Mesendoderm (in vitro differentiated cells): ENCODE data around the gene TBX1.

Experiments
- DNase-seq: peaks from one replicate; pipeline ENCODE4 v3.0.0; 2013
- H2AK5ac ChIP-seq: 2 replicates; pipeline ENCODE4 v1.6.1; 2013; ENCODE audit warnings: low read length, inconsistent platforms
- H2BK120ac ChIP-seq: 2 replicates; pipeline ENCODE4 v1.6.1; 2013; ENCODE audit warnings: low read depth, mild to moderate bottlenecking, low read length, moderate library complexity, mixed read lengths
- H2BK15ac ChIP-seq: replicated peaks from 2 replicates; pipeline ENCODE4 v1.6.1; 2013; ENCODE audit warnings: low read depth, mild to moderate bottlenecking, moderate library complexity
- H2BK5ac ChIP-seq: 2 replicates; pipeline ENCODE4 v1.6.1; 2013; ENCODE audit warnings: low read length, inconsistent platforms
- H3K18ac ChIP-seq: 2 replicates; pipeline ENCODE4 v1.6.1; 2013; ENCODE audit warnings: mild to moderate bottlenecking, low read length, mixed read lengths
- H3K23ac ChIP-seq: one replicate; pipeline ENCODE4 v1.6.1; 2013; ENCODE audit warnings: low read length
- H3K27ac ChIP-seq: 2 replicates; pipeline ENCODE4 v1.5.1; 2013; ENCODE audit warnings: low read depth, mild to moderate bottlenecking, inconsistent platforms, low read length, moderate library complexity
- H3K27me3 ChIP-seq: 2 replicates; pipeline ENCODE4 v1.6.1; 2013; ENCODE audit warnings: low read length, control low read depth, mild to moderate bottlenecking, inconsistent platforms; ENCODE audit not compliant: insufficient read depth, poor library complexity
- H3K36me3 ChIP-seq: 2 replicates; pipeline ENCODE4 v1.6.1; 2013; ENCODE audit warnings: low read length, inconsistent platforms; ENCODE audit not compliant: control insufficient read depth, insufficient read depth
- H3K4ac ChIP-seq: one replicate; pipeline ENCODE4 v1.6.1; 2013; ENCODE audit warnings: low read depth, mild to moderate bottlenecking, low read length, moderate library complexity
- H3K4me1 ChIP-seq: 2 replicates; pipeline ENCODE4 v1.6.1; 2013; ENCODE audit warnings: low read depth, low read length, inconsistent platforms; ENCODE audit not compliant: control insufficient read depth
- H3K4me2 ChIP-seq: 2 replicates; pipeline ENCODE4 v1.6.1; 2013; ENCODE audit warnings: low read length
- H3K4me3 ChIP-seq: 2 replicates; pipeline ENCODE4 v1.5.1; 2013; ENCODE audit warnings: mild to moderate bottlenecking, low read length
- H3K56ac ChIP-seq: one replicate; pipeline ENCODE4 v1.6.1; 2013; ENCODE audit warnings: low read length
- H3K79me1 ChIP-seq: 2 replicates; pipeline ENCODE4 v1.6.1; 2013; ENCODE audit warnings: low read length, inconsistent platforms
- H3K79me2 ChIP-seq: 2 replicates; pipeline ENCODE4 v1.6.1; 2013; ENCODE audit warnings: mild to moderate bottlenecking, low read length; ENCODE audit not compliant: control insufficient read depth, insufficient read depth
- H3K9ac ChIP-seq: 2 replicates; pipeline ENCODE4 v1.6.1; 2013; ENCODE audit warnings: low read length, inconsistent platforms
- H4K5ac ChIP-seq: one replicate; pipeline ENCODE4 v1.6.1; 2013; ENCODE audit warnings: low read length
- H4K8ac ChIP-seq: one replicate; pipeline ENCODE4 v1.6.1; 2013; ENCODE audit warnings: low read depth, mild to moderate bottlenecking, control low read depth, low read length, moderate library complexity
- WGBS: extraction: QIAGEN DNeasy Blood & Tissue Kit; methylation state at CpG from one replicate; pipeline ENCODE4 v1.1.7; 2013; ENCODE audit warnings: low lambda C conversion rate, missing lambda C conversion rate; ENCODE audit not compliant: insufficient coverage; ENCODE audit errors: extremely low coverage; 5-methylcytosine and 5-hydroxymethylcytosine counted together

TBX1 gene

DNA sequence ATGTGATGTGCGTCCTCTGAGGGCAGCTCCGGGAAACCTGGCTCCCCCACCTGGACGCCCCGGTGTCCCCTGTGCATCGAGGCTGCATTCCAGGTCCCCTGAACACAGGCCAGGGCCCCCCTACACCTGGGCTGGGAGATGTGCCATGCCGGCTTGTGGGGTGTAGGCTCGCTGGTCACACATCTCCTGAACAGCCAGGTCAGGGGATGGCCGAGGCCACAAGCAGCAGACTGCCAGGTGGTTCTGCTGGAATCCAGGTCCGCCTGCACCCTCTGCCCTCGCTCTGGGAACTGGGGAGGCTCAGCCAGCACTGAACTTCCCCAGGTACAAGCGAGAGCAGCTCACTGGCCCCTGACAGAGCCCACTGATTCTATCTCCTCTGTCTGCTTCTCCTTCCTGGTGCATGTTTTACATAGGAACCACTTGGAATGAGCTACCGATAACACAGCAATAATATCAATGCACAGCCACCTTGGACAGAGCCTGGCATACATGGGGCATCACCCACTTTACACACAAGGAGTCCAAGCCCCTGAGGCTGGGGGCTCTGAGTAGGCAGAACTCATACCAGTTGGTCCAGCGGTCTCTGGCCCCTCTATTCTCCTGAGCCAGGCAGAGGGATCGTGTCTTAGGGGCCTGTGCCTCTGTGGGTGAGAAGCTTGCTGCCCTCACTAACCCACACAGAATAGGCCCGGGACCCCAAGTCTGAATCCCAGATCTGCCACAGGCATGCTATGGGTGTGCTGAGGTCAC lies 46.8 kb downstream of the TBX1 start:
- no peaks in the 10 kb centered on the region for H3K36me3 ChIP-seq
- no peak overlapping the region for H2BK120ac ChIP-seq
- H3K9ac ChIP-seq, result no peak overlapping the region
- H3K79me1 ChIP-seq, result no peaks in the 10 kb centered on the region
- no peak overlapping the region for H3K27ac ChIP-seq
- no peak overlapping the region for H2AK5ac ChIP-seq
- no peak overlapping the region for H3K23ac ChIP-seq
- H4K5ac ChIP-seq, result no peak overlapping the region
- DNase-seq, result no peak
- no CpG with 5 or more reads among the region's 15 CpGs for WGBS
- no peaks in the 10 kb centered on the region for H3K27me3 ChIP-seq
- H2BK15ac ChIP-seq, result no peak overlapping the region
- H3K56ac ChIP-seq, result no peak overlapping the region
- H3K4me2 ChIP-seq, result no peak overlapping the region
- H3K18ac ChIP-seq, result no peak overlapping the region
- no peak overlapping the region for H4K8ac ChIP-seq
- no peak overlapping the region for H3K4ac ChIP-seq
- H2BK5ac ChIP-seq, result no peak overlapping the region
- H3K4me3 ChIP-seq, result no peak overlapping the region
- H3K79me2 ChIP-seq, result no peaks in the 10 kb centered on the region
- no peaks in the 10 kb centered on the region for H3K4me1 ChIP-seq

DNA sequence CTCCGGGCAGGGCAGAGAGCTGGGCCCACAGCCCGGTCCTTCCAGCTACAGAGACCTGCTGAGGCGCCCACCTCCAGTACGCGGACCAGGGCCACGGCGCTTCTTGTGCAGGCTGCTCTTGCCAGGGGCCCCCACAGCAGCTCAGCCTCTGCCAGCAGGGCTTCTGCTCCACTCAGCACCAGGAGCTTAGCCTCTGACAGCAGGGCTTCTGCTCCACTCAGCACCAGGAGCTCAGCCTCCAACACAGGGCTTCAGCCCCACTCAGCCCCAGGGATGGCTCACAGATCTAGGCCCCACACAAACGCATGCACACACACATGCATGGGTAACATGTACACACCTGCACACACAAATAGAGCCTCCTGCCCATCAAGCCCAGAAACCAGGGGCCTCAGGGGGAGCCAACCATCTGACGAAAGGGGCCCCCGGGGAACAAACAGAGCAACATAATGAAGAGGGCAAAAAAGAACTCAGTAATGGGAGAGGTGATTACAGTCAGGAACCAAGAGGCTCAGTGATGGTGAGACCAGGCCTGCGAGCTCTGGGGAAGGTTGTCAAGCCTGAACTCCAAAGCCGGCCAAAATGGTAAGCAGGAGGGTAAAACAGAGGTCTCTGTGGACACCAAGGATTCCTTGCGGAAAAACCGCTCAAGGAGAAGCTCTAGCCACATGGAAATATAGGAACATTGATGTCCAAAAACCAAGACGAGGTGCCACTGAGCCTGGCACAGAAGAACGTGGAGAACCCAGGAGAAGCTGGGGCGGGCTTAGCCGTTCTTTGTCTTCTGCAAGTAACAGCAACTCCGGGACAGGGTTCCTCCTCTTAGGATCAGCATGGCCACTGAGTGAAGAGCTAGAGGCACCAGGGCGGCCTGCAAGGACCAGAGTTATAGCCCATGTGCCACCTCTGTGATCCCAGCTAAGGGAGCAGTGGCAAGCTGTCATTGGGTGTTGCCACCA lies 47.6 kb downstream of the TBX1 start:
- Histone ChIP-seq H3K27ac (no peak overlapping the region), H3K4me1 (no peaks in the 10 kb centered on the region), H3K23ac (no peak overlapping the region), H4K8ac (no peak overlapping the region), H3K4me3 (no peak overlapping the region), H2BK15ac (no peak overlapping the region), H3K4me2 (no peak overlapping the region), H3K9ac (no peak overlapping the region), H3K79me1 (no peaks in the 10 kb centered on the region), H3K4ac (no peak overlapping the region), H2AK5ac (no peak overlapping the region), H2BK120ac (no peak overlapping the region), H2BK5ac (no peak overlapping the region), H3K27me3 (no peaks in the 10 kb centered on the region), H3K18ac (no peak overlapping the region), H3K56ac (no peak overlapping the region), H3K36me3 (no peaks in the 10 kb centered on the region), H4K5ac (no peak overlapping the region), H3K79me2 (no peaks in the 10 kb centered on the region)
- WGBS, result no CpG with 5 or more reads among the region's 20 CpGs
- DNase-seq, result no peak

DNA sequence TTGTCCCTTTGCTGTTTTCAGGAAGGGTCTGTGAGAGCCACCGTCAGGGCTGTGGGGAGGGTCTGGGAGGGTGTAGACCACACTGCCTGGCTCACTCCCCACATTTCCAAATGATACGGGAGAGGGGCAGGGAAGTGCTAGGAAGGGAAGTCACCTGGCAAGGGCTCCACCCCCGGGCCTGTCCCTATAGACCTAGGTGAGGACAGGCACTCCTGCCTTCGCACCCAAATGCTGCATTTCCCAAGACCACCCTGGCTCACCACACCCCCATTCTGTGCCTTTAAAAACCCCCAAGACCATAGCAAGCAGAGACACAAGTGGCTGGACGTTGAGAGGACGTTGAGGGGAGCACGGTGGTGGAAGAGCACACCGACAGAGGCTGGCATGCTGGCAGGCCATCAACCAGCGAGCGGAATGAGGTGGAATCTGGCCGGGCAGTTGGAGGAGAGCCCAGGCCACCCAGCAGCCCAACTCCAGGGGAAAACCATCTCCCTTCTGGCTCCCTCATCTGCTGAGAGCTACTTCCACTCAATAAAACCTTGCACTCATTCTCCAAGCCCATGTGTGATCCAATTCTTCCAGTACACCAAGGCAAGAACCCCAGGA lies 48.4 kb downstream of the TBX1 start:
- H3K4me2 ChIP-seq, result no peak overlapping the region
- no peak overlapping the region for H3K18ac ChIP-seq
- no peak for DNase-seq
- H3K4me1 ChIP-seq, result no peaks in the 10 kb centered on the region
- H2BK15ac ChIP-seq, result no peak overlapping the region
- H3K56ac ChIP-seq, result no peak overlapping the region
- H3K9ac ChIP-seq, result no peak overlapping the region
- no peaks in the 10 kb centered on the region for H3K79me2 ChIP-seq
- no peak overlapping the region for H3K23ac ChIP-seq
- no peak overlapping the region for H3K4ac ChIP-seq
- H2AK5ac ChIP-seq, result no peak overlapping the region
- H2BK120ac ChIP-seq, result no peak overlapping the region
- no CpG with 5 or more reads among the region's 11 CpGs for WGBS
- no peaks in the 10 kb centered on the region for H3K36me3 ChIP-seq
- H3K79me1 ChIP-seq, result no peaks in the 10 kb centered on the region
- H4K5ac ChIP-seq, result no peak overlapping the region
- H2BK5ac ChIP-seq, result no peak overlapping the region
- H4K8ac ChIP-seq, result no peak overlapping the region
- no peaks in the 10 kb centered on the region for H3K27me3 ChIP-seq
- H3K27ac ChIP-seq, result no peak overlapping the region
- H3K4me3 ChIP-seq, result no peak overlapping the region

DNA sequence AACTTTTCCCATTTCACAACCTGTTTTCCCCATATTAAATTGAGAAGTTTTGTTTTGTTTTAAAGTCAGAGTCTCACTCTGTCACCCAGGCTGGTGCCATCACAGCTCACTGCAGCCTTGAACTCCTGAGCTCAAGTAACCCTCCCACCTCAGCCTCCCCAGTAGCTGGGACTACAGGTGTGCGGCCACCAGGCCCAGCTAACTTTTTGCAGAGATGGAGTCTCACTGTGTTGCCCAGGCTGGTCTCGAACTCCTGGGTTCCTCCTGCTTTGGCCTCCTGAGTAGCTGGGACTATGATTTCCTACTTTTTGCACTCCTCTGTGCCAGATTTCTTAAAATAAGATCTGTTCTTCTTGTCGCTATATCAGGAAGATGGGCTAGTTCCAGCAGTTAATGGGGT lies 49.2 kb downstream of the TBX1 start:
- Histone ChIP-seq H3K18ac (no peak overlapping the region), H3K4me2 (no peak overlapping the region), H3K79me1 (no peaks in the 10 kb centered on the region), H2AK5ac (no peak overlapping the region), H3K4me1 (no peaks in the 10 kb centered on the region), H3K27me3 (no peaks in the 10 kb centered on the region), H3K9ac (no peak overlapping the region), H3K27ac (no peak overlapping the region), H3K36me3 (no peaks in the 10 kb centered on the region), H2BK120ac (no peak overlapping the region), H3K79me2 (no peaks in the 10 kb centered on the region), H3K4ac (no peak overlapping the region), H2BK5ac (no peak overlapping the region), H4K8ac (no peak overlapping the region), H4K5ac (no peak overlapping the region), H3K56ac (no peak overlapping the region), H3K4me3 (no peak overlapping the region), H2BK15ac (no peak overlapping the region), H3K23ac (no peak overlapping the region)
- DNase-seq, result no peak
- no CpG with 5 or more reads among the region's 3 CpGs for WGBS

DNA sequence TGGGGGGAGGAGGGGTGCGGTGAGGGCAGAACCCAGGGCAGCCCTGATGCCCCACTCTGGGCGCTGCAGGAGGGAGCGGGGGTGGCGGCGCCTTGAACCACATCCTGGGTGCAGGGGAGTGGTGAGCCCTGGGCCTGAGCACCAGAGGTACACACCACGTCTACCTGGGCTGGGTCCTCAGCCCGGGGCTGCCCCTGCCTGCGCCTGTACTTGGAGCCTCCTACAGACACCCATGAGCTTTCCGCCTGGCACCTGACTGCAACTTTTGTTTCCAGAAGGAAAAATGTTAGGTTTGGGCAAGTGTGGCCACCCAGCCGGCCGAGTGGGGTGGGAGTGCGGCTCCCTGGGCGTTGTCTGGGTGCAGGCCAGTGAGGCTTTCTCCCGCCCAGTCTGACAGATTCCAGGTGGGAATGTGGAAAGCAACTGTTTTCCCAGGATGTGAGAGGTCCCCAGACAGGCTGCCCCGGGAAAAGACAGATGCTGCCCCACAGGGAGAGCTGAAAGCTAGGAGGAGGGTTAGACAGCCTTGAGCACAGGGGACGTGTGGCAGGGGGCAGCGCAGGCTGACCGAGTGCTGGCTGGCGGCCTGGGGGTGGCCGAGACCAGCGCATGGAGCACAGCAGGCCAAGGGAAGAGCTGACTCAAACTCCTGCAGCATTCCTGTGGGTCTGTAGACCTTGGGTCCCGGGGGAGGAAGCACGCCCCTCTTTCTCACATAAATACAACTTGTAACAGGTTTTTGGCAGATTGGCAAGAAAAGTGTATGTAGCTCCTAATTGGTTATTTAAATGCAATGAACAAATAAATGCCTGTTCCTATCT lies 50.0 kb downstream of the TBX1 start:
- no peaks in the 10 kb centered on the region for H3K36me3 ChIP-seq
- DNase-seq, result peak; percentile 21
- H2AK5ac ChIP-seq, result no peak overlapping the region
- H3K4me3 ChIP-seq, result no peak overlapping the region
- no peak overlapping the region for H3K27ac ChIP-seq
- no peak overlapping the region for H3K56ac ChIP-seq
- H3K9ac ChIP-seq, result no peak overlapping the region
- H4K5ac ChIP-seq, result no peak overlapping the region
- no CpG with 5 or more reads among the region's 23 CpGs for WGBS
- no peak overlapping the region for H3K23ac ChIP-seq
- no peak overlapping the region for H2BK15ac ChIP-seq
- H2BK5ac ChIP-seq, result no peak overlapping the region
- H3K79me2 ChIP-seq, result no peaks in the 10 kb centered on the region
- H3K4me1 ChIP-seq, result no peaks in the 10 kb centered on the region
- H3K27me3 ChIP-seq, result no peaks in the 10 kb centered on the region
- H2BK120ac ChIP-seq, result no peak overlapping the region
- no peaks in the 10 kb centered on the region for H3K79me1 ChIP-seq
- H4K8ac ChIP-seq, result no peak overlapping the region
- no peak overlapping the region for H3K4me2 ChIP-seq
- no peak overlapping the region for H3K4ac ChIP-seq
- no peak overlapping the region for H3K18ac ChIP-seq
